Skin of body (tissue), 3 donors: Measurements from ENCODE around the gene ZNF423. TPM values are rescaled to one million over a fixed set of nuclear protein-coding genes. Genes with fewer than 3 reads are reported as not detected.

Experiments
- DNase-seq: peaks from one replicate; lab custom pipeline; 2025; lab: John Stamatoyannopoulos, UW
- small RNA-seq: library from RNA; depleted of rRNA; stranded (forward); fragments of <200 nt; gene quantifications from one replicate; pipeline ENCODE3, GENCODE V24; 2014; ENCODE audit warnings: low replicate concordance
- total RNA-seq: library from RNA; depleted of rRNA; stranded (reverse); fragments of >200 nt; gene quantifications from one replicate; pipeline ENCODE4 v1.2.3, GENCODE V29; 2014

Gene ZNF423
- total RNA-seq, 1 donor from 2014 or later: 8.0 TPM

DNA sequence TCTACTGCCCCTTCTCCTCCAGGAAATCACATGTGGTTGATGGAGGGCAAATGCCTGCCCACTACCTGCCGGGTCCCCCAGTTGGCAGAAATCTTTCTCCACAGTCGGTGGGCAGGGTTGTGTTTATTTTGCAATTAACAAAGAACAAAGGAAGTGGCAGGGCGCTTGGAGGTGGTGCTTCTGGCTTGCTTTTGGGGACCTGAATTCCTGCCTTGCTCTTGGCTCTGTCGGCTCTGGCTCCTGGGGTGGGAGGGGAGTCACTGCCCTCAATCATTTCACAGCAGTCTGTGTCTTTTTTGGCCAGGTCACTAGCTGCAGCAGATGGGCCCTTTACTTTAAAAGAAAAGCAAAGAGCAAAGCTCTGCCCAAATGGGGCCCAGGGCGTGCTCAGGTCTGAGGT, 413.1 kb downstream of the ZNF423 start:
- DNase-seq: no peak

DNA sequence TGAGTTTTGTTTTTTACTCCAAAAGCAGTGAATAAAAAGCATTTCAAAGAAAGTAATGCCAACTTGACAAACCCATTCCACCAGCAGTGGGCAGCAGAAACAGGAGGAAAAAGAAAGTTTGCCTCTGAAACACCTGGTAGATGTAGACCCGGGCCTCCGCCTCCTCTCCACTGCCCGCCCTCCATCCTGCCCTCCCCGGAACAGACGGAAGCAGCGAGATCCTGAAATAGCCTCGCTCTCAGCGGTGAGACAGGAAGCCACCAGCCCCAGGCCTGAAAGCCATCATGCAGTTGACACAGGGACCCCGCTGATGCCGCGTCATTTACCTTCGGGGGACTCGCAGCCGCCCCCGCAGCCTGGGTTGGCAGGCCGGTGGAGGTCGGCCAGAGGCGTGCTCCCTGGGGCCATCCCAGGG, 414.5 kb downstream of the ZNF423 start:
- DNase-seq: no peak

DNA sequence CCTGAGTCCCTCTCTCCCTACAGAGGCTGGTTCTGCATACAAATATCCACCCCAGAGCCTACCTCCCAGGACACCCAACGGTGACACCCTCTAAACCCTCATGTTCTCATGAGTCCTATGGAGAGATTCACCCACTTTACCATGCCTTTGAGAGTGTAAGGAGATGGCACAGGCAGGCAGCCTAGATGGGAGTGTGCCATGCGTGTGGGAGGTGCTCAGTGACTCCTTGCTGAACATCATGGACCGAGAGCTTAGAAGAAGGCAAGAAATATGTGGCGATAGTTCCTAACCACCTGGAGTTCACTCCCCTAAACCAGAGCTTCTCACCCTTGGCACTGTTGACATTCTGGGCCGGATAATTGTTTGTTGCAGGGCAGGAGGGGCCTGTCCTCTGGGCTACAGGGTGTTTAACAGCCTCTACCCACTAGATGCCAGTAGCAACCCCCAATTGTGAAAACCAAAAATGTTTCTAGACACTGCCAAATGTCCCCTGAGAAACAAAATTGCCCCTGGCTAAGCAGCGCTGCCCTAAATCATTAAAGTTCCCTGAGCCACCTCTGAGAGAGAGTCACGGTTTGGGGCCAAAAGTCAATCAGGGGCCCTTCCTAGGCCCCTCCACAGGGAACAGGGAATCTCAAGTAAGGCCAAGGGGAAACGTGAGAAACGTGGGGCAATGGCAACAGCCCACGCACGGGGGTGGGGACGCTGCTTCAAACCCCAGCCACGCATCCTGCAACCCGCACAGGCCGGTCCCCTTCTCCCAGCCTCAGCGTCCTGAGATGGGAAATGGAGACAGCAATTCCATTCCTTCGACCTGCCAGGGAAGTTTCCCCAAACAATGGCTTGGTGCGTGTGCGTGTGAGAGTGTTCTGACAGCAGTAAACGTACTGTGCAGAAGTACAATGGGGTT, 415.5 kb downstream of the ZNF423 start:
- DNase-seq: no peak

DNA sequence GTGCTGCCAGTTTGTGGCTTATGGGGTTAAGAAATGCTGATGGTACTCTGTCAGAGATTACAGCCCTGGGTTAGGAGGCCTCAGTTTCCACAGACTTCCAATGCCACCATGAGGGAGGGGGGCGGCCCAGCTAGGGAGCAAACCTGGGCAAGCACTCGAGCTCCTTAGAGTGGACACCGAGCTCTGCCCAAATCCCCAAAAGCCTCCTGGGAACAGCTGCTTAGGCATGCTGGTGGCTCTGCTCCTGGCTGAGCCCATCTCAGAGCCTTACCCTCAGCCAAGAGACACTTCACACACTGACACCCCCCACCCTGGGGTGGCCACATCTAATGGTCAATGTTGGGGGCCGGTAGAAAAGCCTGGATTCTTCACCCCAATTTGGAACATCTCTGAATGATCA, 416.2 kb downstream of the ZNF423 start:
- no peak for DNase-seq

DNA sequence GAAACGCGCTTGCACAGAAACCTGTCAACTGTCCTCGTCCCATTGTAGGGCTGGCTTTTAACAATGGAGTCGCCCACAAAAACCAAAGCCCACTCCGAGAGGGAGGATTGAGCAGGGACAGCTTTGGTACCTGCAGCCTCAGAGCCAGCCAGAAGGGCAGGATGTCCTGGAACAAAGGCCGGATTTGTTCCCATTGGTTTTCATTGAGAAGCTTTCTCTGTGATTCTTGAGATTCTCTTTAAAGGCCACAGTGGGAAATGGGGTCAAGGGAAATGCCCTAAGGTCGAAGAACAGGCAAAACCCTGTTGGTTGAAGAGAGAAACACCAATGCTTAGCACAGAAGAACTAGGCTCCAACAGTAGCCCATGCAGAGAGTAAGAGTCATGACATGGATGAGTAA, 416.9 kb downstream of the ZNF423 start:
- DNase-seq: no peak

Small RNA genes lying within 50 kb of the gene (small RNA-seq; reads per million reads assigned to genes)
- gene MRPS21P7 (not detected), gene MRPS21P8 (not detected)

Other genes with a start within 250 kb of the ZNF423 start
- 28.0 TPM for gene CNEP1R1, start 169.1 kb upstream of the ZNF423 start, total RNA-seq
- 10.6 TPM for gene HEATR3, start 209.9 kb upstream of the ZNF423 start, total RNA-seq